ENCODE data around the gene CASS4.
"Not testable (repeated sequence)": the region's sequence is repeated elsewhere in the genome, so short reads cannot be mapped to it uniquely, and the experiment has no call there.

CASS4 gene, protein sequence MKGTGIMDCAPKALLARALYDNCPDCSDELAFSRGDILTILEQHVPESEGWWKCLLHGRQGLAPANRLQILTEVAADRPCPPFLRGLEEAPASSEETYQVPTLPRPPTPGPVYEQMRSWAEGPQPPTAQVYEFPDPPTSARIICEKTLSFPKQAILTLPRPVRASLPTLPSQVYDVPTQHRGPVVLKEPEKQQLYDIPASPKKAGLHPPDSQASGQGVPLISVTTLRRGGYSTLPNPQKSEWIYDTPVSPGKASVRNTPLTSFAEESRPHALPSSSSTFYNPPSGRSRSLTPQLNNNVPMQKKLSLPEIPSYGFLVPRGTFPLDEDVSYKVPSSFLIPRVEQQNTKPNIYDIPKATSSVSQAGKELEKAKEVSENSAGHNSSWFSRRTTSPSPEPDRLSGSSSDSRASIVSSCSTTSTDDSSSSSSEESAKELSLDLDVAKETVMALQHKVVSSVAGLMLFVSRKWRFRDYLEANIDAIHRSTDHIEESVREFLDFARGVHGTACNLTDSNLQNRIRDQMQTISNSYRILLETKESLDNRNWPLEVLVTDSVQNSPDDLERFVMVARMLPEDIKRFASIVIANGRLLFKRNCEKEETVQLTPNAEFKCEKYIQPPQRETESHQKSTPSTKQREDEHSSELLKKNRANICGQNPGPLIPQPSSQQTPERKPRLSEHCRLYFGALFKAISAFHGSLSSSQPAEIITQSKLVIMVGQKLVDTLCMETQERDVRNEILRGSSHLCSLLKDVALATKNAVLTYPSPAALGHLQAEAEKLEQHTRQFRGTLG

DNA sequence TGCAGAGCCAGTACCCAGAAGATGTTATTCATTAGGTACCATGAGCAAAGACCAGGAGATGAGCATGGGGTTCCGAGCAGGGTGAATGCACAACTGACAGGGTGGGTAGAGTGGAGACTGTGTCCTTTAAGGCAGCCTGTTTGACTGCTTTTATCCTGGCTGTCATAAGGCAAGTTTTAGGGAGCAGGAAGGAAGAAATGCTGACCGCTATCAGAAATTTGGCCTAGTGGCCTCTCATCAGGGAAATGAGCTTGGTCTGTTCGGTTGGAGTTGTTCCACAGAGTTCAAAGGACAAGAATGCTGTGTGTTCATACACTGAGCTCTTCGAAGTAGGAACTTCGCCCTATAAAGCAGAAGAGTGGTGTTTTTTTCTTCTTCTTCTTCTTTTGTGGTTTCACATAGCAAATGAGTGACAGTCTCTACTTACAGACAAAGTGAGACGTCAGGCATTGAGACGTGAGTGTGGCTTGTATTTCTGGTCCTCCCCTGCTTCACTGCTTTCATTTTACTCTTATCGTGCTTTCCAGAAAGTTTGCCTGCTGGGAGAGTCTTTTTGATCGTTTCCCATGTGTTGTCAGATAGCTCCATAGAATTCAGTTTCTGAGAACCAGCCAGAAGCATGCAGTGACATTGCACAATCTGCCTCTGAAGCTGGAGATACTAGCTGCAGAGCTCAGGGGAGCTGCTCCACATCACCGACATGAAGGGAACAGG lies at the start of gene CASS4:
Gene CASS4 (plus strand): TSS at position 502 of the 714 bp plus-strand sequence. CDS start 199 bp downstream, at position 701.
- no peak for DNase-seq

DNA sequence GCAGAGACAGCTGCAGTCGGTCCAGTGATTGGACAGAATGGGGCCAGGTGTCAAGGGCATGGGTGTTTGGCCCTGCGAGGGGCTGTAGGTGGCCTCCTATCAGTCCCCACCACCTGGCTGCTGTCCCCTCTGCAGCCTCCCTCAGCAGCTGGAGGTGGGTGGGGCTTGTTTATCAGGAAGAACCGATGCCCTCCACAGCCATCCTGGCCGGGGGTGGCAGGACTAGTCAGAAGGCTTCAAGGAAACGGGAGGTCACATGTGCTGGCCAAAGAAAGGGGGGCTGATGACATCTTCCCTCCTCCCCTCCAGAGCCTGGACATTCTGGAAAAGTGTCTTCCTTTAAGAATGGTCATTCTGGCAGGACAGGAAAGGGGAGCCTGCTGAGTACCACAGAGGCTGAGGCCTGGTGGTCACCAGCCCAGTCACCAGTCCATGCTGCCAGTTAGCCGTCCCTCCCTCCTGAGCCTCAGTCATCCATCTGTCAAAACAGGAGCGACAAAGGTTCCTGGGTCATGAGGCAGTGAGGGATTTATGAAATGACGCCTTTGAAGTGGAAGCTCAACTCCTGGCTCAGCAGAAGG lies 49.1 kb upstream of the CASS4 start:
- peak in 1 of 2 experiments; percentile 25 for DNase-seq

GRCh38 chr20:56363491-56363890 lies 48.6 kb upstream of the CASS4 start:
- no peak for DNase-seq

- DNase-seq = no peak
These were observed 43.5 kb upstream of the CASS4 start for GRCh38 chr20:56368351-56369134.

GRCh38 chr20:56369179-56369578 lies 42.9 kb upstream of the CASS4 start:
- DNase-seq = no peak

DNA sequence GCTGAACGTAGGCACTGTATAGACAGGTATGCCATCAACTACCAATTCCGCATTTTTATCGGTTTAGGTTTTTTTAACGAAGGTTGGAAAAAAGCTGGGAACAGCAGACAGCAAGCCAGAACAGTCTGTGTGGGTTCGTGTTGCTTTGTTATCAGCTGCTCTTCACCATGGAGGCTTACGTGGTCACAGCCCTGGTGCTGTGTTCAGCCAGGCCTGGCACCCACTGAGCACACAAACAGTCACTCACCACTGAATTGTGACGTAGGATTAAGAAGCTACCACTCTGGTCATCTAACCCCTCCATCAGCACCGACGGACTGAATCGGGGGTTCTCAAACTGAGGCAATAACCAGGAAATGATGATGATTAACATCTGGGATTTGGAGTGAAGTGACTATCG lies 40.1 kb upstream of the CASS4 start:
- no peak for DNase-seq

- DNase-seq = no peak
These were observed 39.2 kb upstream of the CASS4 start for GRCh38 chr20:56372850-56373249.

DNA sequence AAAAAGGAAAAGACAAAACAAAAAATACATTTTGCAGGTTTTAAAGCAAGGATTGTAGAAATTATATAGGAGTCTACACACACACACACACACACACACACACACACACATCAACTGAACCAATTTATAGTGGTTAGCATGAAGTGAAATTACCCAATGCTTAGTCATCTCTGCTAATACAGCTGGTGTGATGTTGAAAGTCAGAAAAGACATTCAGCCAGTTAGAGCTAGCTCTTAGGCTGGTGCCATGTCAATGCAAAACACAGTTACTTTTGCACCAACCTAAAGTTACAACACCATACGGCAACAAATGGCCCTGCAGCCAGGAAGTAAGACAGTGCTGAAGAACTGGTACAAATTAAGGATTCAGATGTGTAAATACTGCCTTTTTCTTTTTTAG lies 38.1 kb upstream of the CASS4 start:
- DNase-seq = no peak

GRCh38 chr20:56376331-56376730 lies 35.7 kb upstream of the CASS4 start:
- DNase-seq = no peak

DNA sequence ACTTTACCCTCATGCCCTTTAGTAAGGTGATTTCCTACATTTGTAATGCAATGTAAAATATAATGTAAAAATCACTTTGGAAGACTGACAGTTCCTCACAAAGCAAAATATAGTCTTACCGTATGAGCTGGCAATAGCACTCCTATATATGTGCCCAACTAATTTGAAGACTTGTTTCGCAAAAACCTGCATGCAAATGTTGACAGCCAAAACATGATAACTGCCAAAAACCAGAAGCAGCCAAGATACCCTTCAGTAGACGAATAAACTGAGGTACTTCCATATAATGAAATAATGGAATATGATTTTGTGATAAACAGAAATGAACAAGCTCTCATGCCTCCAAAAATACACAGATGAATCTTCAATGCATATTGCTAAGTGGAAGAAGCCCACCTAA lies 33.7 kb upstream of the CASS4 start:
- DNase-seq = no peak

DNA sequence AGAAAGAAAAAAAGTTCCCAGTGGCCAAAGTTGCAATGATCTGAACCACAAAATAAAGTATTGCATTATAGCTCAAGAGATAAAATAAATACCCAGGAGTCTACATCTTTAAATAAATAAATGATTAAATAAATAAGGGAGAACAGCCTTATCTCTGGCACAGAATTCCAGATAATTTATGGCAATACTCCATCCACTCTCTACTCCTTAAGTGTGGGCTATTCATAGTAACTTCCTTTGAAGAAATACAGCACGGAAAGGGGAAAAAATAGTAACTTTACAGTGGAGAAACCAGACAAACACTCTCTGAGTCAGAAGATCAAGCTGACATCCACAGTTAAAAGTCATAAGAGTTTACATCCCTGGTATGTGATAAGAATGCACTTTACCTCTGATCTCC lies 31.7 kb upstream of the CASS4 start:
- no peak for DNase-seq

GRCh38 chr20:56381501-56381900 lies 30.6 kb upstream of the CASS4 start:
- DNase-seq = no peak

GRCh38 chr20:56382696-56383095 lies 29.4 kb upstream of the CASS4 start:
- no peak for DNase-seq

- DNase-seq = no peak
These were observed 28.7 kb upstream of the CASS4 start for GRCh38 chr20:56383334-56383733.

- DNase-seq = no peak
These were observed 26.9 kb upstream of the CASS4 start for GRCh38 chr20:56385130-56385529.

DNA sequence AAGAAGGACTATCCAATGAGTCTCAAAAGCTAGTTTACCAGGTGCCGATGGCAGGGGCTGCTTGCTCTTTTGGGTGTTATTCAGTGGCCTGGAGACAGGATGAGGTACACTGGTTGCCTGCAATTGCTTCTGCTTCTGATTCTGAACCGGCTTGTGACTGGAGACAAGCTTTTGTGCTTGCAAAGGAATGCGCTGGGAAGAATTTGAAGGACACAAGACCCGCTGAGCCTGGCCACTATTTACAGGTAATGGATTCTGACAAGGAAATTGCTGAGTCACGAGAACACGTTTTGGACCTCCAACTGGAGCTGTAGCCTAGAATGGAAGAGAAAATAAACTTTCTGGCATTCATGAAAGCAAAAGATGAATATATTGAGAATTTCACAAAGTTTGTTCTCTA lies 25.8 kb upstream of the CASS4 start:
- DNase-seq = no peak

DNA sequence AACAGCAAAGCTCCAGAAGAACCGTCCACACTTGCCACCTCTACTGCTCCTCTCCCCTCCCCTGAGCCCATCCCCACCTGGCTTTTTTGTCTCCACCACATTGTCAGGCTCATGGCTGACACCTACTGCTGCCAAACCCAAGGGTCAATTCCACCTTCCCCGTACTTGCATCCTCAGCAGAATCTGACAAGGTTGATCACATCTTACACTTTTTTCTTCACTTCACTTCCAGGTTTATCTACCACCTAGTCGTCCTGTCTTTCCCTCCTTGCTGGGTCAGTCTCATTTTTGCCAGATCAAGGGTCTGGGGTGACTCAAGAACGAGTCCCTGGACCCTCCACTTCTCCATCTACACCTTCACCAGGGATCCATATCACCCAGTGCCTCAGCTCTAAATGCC lies 23.2 kb upstream of the CASS4 start:
- DNase-seq = no peak

- no peak for DNase-seq
These were observed 22.3 kb upstream of the CASS4 start for GRCh38 chr20:56389807-56390206.

GRCh38 chr20:56390396-56390795 lies 21.7 kb upstream of the CASS4 start:
- DNase-seq = not testable (repeated sequence)

DNA sequence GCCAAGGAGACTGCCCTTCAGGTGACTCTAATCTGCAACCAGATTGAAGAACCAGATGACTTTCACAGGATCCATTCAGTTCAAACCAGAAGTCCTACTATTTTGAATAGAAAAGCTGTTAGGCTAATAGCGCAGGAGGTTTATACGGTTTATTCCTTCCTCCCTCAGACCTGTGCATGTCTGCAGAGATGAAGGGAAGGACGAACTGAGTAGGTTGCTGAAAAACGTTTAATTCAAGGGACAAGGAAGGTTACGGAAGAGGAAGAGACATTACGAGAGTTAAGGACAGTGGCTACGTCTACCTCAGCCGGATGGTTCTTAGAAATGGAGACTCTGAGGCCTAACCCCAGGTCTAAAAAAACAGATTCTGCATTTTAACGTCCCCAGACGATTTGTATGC lies 21.0 kb upstream of the CASS4 start:
- no peak for DNase-seq

DNA sequence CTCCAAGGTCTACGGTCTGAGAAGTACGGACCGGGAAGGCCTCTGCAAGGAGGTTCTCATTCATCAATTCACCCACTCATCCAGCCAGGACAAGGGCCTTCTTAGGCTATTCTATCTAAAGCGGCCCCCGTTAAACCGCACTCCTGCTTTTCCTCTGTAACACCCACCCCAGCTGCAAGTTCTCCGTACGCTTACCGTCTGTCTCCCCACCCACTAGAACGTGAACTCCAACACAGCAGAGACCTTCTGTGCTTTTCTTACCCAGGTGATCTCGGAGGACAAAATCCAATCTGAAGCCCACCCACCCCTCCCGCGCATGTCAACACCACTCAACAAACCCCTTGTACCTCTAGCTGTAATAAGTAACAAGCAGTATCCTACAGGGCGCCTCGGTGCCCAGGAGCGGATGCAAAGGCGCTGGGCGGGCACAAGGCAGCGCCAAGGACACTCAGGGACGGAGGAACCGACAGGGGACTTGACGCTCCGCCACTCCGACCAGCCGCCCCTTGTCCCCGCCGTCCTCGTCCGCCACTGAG lies 20.4 kb upstream of the CASS4 start:
- no peak for DNase-seq
